T-helper 22 cell (primary cell): ENCODE measurements around the gene MAEL.

Source experiments
- DNase-seq: peaks from one replicate; pipeline ENCODE4 v3.0.0-alpha.2; 2020; ENCODE audit warnings: low read depth

MAEL gene

GRCh38 chr1:167056529-167057231 is 67.6 kb downstream of the MAEL start:
- no peak for DNase-seq

GRCh38 chr1:167057241-167057688 is 68.2 kb downstream of the MAEL start:
- no peak for DNase-seq

GRCh38 chr1:167059045-167059808 is 70.1 kb downstream of the MAEL start:
- peak; percentile 29 for DNase-seq

- DNase-seq: no peak
Measured at GRCh38 chr1:167059809-167060107, 70.7 kb downstream of the MAEL start.

- DNase-seq: no peak
Measured at GRCh38 chr1:167060141-167061072, 71.3 kb downstream of the MAEL start.

- no peak for DNase-seq
Measured at GRCh38 chr1:167061073-167061464, 72.0 kb downstream of the MAEL start.

- no peak for DNase-seq
Measured at GRCh38 chr1:167064621-167065020, 75.5 kb downstream of the MAEL start.

GRCh38 chr1:167065471-167065870 is 76.4 kb downstream of the MAEL start:
- DNase-seq: no peak

GRCh38 chr1:167066333-167067122 is 77.4 kb downstream of the MAEL start:
- DNase-seq: peak; percentile 34

GRCh38 chr1:167067904-167068303 is 78.8 kb downstream of the MAEL start:
- DNase-seq: no peak

GRCh38 chr1:167068761-167069160 is 79.7 kb downstream of the MAEL start:
- no peak for DNase-seq

GRCh38 chr1:167071286-167071685 is 82.2 kb downstream of the MAEL start:
- no peak for DNase-seq
